MM.1S (cell line): ENCODE results near the gene SLC29A3.

ENCODE experiments used
- CTCF ChIP-seq: fragments of 300-600 bp; sonication (generic); IDR thresholded peaks from 2 replicates; pipeline ENCODE4 v1.5.1; 2016; ENCODE audit warnings: antibody characterized with exemption, low read length, mixed read lengths
- EZH2 ChIP-seq: fragments of 300-600 bp; sonication (generic); optimal IDR thresholded peaks from 2 replicates; pipeline ENCODE3; 2017; ENCODE audit warnings: low read depth, mild to moderate bottlenecking, antibody characterized with exemption, low read length, mixed read lengths

- TF ChIP-seq EZH2 (no peak), CTCF (no peak)
These were observed 42.2 kb upstream of the SLC29A3 start for GRCh38 chr10:71276873-71277272.
